Astrocyte of the hippocampus (primary cell): ENCODE results near the gene RAB38.
A peak's percentile ranks its signal among the peaks of the same experiment; 100 is the strongest.

Source experiments
- DNase-seq: peaks from one replicate; pipeline ENCODE4 v3.0.0; 2011; ENCODE audit warnings: low read depth, low spot score

The RAB38 gene

GRCh38 chr11:88174709-88175568 lies at the start of gene RAB38:
RAB38 (minus strand) TSS chr11:88175443; CDS start chr11:88175384, 59 bp downstream.
- peak; percentile 84 for DNase-seq

GRCh38 chr11:88213406-88213805 lies 38.2 kb upstream of the RAB38 start:
- no peak for DNase-seq

- no peak for DNase-seq
These were observed 37.1 kb upstream of the RAB38 start for GRCh38 chr11:88212300-88212699.

- DNase-seq: no peak
These were observed 33.5 kb upstream of the RAB38 start for GRCh38 chr11:88208745-88209144.

- DNase-seq: peak; percentile 3
These were observed 31.5 kb upstream of the RAB38 start for GRCh38 chr11:88206751-88207150.

GRCh38 chr11:88204353-88204752 lies 29.1 kb upstream of the RAB38 start:
- DNase-seq: no peak

GRCh38 chr11:88203604-88204003 lies 28.4 kb upstream of the RAB38 start:
- no peak for DNase-seq

GRCh38 chr11:88202498-88202897 lies 27.3 kb upstream of the RAB38 start:
- no peak for DNase-seq

GRCh38 chr11:88196393-88196792 lies 21.1 kb upstream of the RAB38 start:
- DNase-seq: no peak

GRCh38 chr11:88195908-88196307 lies 20.7 kb upstream of the RAB38 start:
- DNase-seq: no peak

- DNase-seq: no peak
These were observed 19.7 kb upstream of the RAB38 start for GRCh38 chr11:88194990-88195389.

GRCh38 chr11:88193278-88193677 lies 18.0 kb upstream of the RAB38 start:
- no peak for DNase-seq

- no peak for DNase-seq
These were observed 13.7 kb upstream of the RAB38 start for GRCh38 chr11:88188932-88189253.

GRCh38 chr11:88188251-88188931 lies 13.1 kb upstream of the RAB38 start:
- DNase-seq: peak; percentile 14

- DNase-seq: no peak
These were observed 8.0 kb upstream of the RAB38 start for GRCh38 chr11:88183233-88183632.

GRCh38 chr11:88181776-88182175 lies 6.5 kb upstream of the RAB38 start:
- no peak for DNase-seq

- no peak for DNase-seq
These were observed 4.9 kb upstream of the RAB38 start for GRCh38 chr11:88179971-88180629.

- DNase-seq: peak; percentile 59
These were observed 3.9 kb upstream of the RAB38 start for GRCh38 chr11:88179141-88179540.

- DNase-seq: peak; percentile 20
These were observed 2.9 kb upstream of the RAB38 start for GRCh38 chr11:88178191-88178590.

- DNase-seq: peak; percentile 53
These were observed 379 bp upstream of the RAB38 start for GRCh38 chr11:88175569-88176075.

GRCh38 chr11:88173956-88174355 lies 1.3 kb downstream of the RAB38 start:
- no peak for DNase-seq

- DNase-seq: no peak
These were observed 3.3 kb downstream of the RAB38 start for GRCh38 chr11:88171982-88172381.
